ENCODE measurements around the gene TFF2. TPM values are rescaled to one million over a fixed set of nuclear protein-coding genes. Genes with fewer than 3 reads are reported as not detected.

TFF2 gene
- polyA plus RNA-seq, 1 donor (not counting 4 experiments of a cell fraction or from before 2014, with no cell fraction given), result not detected

GRCh38 chr21:42340187-42341050 is 10.4 kb downstream of the TFF2 start:
- dilution Hi-C loops (cut with MboI; ENCODE audit: extremely low pct_ligation_motif_present, low sequenced_read_pairs), result loop anchor here (10.0 kb wide), 1 partner anchor 84 kb away; no protein-coding TSS in a partner anchor
- Histone ChIP-seq H2AFZ (ENCODE audit: control insufficient read depth, low read length) (no peak overlapping the region), H3K4me3 (ENCODE audit: control insufficient read depth in 2 of 3, extremely low read depth in 1 of 3, insufficient read depth in 2 of 3, low read depth in 1 of 3, low read length in 3 of 3) (no peak overlapping the region), H3K9me3 (ENCODE audit: control insufficient read depth, low read depth, low read length) (no peaks in the 10 kb centered on the region), H3K4me1 (ENCODE audit: control insufficient read depth, extremely low read depth, insufficient read depth, low read length) (no peaks in the 10 kb centered on the region), H3K27ac (ENCODE audit: control insufficient read depth, insufficient read depth, low read length) (no peak overlapping the region), H3K27me3 (ENCODE audit: control insufficient read depth, extremely low read depth, insufficient read depth, low read length) (peaks cover 4% of the 10 kb centered on the region), H3K4me2 (ENCODE audit: control insufficient read depth, extremely low read depth, insufficient read depth, low read depth, low read length) (no peak overlapping the region), H3K9ac (ENCODE audit: control insufficient read depth, extremely low read depth, insufficient read depth, low read length) (no peak overlapping the region), H4K20me1 (ENCODE audit: control insufficient read depth, extremely low read depth, insufficient read depth, low read length) (no peaks in the 10 kb centered on the region), H3K9me1 (ENCODE audit: control insufficient read depth, extremely low read depth, insufficient read depth, low read length) (no peaks in the 10 kb centered on the region), H3K36me3 (ENCODE audit: control insufficient read depth in 2 of 2, extremely low read depth in 1 of 2, insufficient read depth in 2 of 2, low read length in 2 of 2) (no peaks in the 10 kb centered on the region), H3K79me2 (ENCODE audit: control insufficient read depth, insufficient read depth, low read length) (no peaks in the 10 kb centered on the region)
- no peak for DNase-seq (ENCODE audit: low read depth, low spot score)
- FAIRE-seq, result no peak
- TF ChIP-seq EZH2 (IDR thresholded peaks at IDR 0.05; ENCODE audit: low read length), result no peak
- TF ChIP-seq, protein P1, sequence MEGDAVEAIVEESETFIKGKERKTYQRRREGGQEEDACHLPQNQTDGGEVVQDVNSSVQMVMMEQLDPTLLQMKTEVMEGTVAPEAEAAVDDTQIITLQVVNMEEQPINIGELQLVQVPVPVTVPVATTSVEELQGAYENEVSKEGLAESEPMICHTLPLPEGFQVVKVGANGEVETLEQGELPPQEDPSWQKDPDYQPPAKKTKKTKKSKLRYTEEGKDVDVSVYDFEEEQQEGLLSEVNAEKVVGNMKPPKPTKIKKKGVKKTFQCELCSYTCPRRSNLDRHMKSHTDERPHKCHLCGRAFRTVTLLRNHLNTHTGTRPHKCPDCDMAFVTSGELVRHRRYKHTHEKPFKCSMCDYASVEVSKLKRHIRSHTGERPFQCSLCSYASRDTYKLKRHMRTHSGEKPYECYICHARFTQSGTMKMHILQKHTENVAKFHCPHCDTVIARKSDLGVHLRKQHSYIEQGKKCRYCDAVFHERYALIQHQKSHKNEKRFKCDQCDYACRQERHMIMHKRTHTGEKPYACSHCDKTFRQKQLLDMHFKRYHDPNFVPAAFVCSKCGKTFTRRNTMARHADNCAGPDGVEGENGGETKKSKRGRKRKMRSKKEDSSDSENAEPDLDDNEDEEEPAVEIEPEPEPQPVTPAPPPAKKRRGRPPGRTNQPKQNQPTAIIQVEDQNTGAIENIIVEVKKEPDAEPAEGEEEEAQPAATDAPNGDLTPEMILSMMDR (optimal IDR thresholded peaks at IDR 0.05 in 1 of 3, IDR thresholded peaks at IDR 0.05 in 1 of 3, conservative IDR thresholded peaks at IDR 0.05 in 1 of 3; ENCODE audit: extremely low read depth in 1 of 3, insufficient read depth in 2 of 3, low read length in 3 of 3), result no peak

DNA sequence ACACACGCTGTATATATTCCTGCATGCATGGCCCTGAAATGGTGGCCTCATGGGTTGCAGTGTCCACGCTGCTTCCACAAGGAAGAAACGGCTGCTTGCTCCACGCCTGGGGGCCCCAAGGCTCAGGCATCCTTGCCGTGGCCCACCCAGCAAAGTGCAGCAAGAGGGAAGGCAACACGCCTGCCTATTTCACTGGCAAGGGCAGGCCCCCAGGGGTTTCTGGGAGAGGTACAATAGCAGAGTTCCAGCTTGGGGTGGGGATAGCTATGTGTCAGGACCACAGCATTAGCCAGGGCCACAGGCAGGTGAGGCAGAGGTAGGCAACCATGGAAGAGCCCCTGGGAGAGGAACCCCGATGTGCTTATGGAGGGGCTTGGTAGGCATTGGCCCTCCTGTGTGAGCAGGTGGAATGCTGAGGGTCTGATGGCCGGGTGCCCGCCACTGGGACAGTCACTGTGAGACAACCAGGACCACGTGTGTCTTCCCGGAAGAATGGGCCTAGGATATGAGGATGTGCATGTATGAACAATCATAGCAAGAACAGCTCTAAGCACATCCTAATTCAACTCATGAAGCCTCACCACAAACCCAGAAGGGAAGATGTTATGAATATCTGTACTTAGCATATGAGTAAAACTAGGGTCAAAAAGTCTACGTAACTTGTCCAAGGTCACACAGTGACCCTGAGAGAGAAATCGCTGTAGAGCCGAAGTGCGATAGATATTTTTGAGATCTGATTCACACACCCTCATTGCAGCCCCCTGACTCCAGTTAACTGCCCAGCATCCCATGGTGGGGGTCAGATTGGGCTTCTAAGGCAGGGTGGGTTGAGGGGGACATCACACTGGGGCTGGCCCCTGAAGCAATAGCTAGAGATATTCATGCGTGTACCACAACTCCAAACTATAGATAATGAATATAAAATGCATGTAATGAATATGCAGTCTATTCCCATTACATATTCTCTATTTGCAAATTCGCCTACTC is 11.8 kb downstream of the TFF2 start:
- Histone ChIP-seq H3K9me1 (ENCODE audit: control insufficient read depth, extremely low read depth, insufficient read depth, low read length) (no peaks in the 10 kb centered on the region), H3K4me1 (ENCODE audit: control insufficient read depth, extremely low read depth, insufficient read depth, low read length) (no peaks in the 10 kb centered on the region), H2AFZ (ENCODE audit: control insufficient read depth, low read length) (no peak overlapping the region), H3K4me2 (ENCODE audit: control insufficient read depth, extremely low read depth, insufficient read depth, low read depth, low read length) (no peak overlapping the region), H3K9ac (ENCODE audit: control insufficient read depth, extremely low read depth, insufficient read depth, low read length) (no peak overlapping the region), H4K20me1 (ENCODE audit: control insufficient read depth, extremely low read depth, insufficient read depth, low read length) (no peaks in the 10 kb centered on the region), H3K4me3 (ENCODE audit: control insufficient read depth in 2 of 3, extremely low read depth in 1 of 3, insufficient read depth in 2 of 3, low read depth in 1 of 3, low read length in 3 of 3) (no peak overlapping the region), H3K79me2 (ENCODE audit: control insufficient read depth, insufficient read depth, low read length) (no peaks in the 10 kb centered on the region), H3K27ac (ENCODE audit: control insufficient read depth, insufficient read depth, low read length) (no peak overlapping the region), H3K9me3 (ENCODE audit: control insufficient read depth, low read depth, low read length) (no peaks in the 10 kb centered on the region), H3K27me3 (ENCODE audit: control insufficient read depth, extremely low read depth, insufficient read depth, low read length) (peaks cover 4% of the 10 kb centered on the region), H3K36me3 (ENCODE audit: control insufficient read depth in 2 of 2, extremely low read depth in 1 of 2, insufficient read depth in 2 of 2, low read length in 2 of 2) (no peaks in the 10 kb centered on the region)
- TF ChIP-seq EZH2 (IDR thresholded peaks at IDR 0.05; ENCODE audit: low read length), result no peak
- TF ChIP-seq, protein P1 (optimal IDR thresholded peaks at IDR 0.05 in 1 of 3, IDR thresholded peaks at IDR 0.05 in 1 of 3, conservative IDR thresholded peaks at IDR 0.05 in 1 of 3; ENCODE audit: extremely low read depth in 1 of 3, insufficient read depth in 2 of 3, low read length in 3 of 3), result no peak
- FAIRE-seq (no peak), DNase-seq (ENCODE audit: low read depth, low spot score) (no peak)
- dilution Hi-C loops (cut with MboI; ENCODE audit: extremely low pct_ligation_motif_present, low sequenced_read_pairs), result no loop called here

Measured in keratinocyte (primary cell).